C1 segment of cervical spinal cord (tissue), 14 donors: Measurements from ENCODE around the gene KLHL15.

Experiments used
- DNase-seq, 14 donors: peaks; one replicate each; lab custom pipeline; 2025; lab: John Stamatoyannopoulos, UW

The KLHL15 gene

DNA sequence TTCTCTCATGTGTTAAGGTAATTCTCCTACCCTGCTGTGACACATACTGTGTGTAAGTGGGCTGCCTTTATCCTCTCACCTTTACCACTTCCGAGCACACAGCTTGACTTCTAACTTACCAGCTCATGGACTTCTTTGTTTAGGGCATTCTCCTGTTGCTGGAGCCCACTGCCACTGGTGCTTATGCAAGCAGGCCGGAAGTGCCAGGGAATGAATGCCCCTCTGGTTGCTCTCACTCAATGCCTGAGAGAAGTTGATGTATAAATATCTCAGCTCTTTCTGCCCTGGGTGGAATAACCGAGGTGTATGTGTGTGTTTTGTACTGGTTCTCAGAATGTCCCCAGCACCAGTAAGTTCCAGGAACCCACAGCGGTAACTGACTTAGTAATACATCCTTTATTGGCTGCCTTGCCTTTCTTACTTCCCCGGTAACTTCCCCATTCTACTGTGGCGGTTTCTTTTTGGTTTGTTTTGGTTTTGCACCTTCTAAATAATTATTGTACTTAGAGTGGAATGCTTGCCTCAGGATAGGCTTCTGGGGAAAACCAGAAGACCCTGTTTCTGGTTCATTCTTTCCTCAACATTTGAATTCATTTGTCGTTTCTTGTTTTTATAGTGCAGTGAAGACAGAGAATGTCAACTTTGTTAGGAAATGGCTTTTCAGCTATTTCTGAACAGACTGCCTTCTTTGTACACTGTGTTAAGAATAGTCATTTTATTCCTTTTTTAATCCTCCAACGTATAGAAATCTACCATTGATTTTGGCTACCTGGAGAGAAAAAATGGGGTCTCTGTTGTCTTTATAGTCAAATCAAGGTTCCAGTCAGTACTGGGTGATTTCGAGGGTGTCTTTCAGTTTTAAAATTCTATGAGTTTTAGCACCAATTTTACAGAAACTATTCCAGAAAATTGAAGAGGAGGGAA is 73.7 kb downstream of the KLHL15 start:
- peak in 5 of 14 donors; percentile 0 to 18 (median 1) for DNase-seq

DNA sequence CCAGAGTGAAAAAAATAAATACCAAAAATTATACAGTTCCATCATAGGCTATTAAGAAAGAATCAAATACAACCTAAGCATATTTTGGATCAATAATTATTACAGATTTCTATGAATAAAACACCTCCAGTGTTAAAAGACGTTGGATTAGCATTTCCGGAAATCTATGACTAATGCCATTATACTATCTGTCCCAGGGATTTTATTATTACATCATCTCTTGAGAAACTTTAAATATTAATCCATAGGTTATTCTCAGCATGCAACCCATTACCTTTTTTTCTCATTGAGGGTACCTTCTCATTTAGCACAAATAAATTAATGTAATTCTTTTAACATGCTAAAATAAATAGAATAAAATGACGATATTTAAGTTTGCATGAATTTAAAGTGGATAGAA is 74.6 kb downstream of the KLHL15 start:
- DNase-seq, result no peak

DNA sequence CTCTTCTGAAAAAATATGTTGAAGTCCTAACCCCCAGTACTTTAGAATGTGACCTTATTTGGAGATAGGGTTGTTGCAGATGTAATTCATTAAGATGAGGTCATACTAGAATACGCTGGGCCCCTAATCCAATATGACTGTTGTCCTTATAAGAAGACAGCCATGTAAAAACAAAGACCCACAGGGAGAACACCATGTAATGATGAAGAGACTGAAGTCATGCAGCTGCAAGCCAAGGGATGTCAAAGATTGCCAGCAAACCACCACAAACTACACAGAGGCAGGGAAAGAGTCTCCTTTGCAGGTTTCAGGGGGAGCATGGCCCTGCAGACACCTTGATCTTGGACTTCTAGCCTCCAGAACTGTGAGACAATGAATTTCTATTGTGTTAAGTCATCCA is 81.8 kb downstream of the KLHL15 start:
- DNase-seq, result no peak

- DNase-seq, result no peak
These were observed 82.8 kb downstream of the KLHL15 start for GRCh38 chrX:23944234-23944633.

- no peak for DNase-seq
These were observed 87.8 kb downstream of the KLHL15 start for GRCh38 chrX:23939203-23939602.

DNA sequence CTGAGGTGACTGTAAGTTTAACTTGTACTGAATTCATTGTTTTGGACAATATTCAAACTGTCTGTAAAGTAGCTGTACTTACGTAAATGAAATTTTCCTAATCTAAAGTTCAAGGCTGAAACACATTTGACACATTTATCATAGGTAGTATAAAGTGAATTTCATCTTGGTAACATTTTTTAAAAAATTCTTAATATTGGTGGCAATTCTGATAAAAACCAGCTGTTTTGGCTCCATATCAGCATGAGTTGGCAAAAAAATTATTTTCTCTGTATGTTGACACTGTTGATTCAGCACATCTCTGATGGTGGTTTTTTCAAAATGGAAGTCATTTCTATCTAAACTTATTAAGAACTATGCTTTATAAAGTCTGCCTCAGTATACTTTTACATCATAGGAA is 88.3 kb downstream of the KLHL15 start:
- no peak for DNase-seq

DNA sequence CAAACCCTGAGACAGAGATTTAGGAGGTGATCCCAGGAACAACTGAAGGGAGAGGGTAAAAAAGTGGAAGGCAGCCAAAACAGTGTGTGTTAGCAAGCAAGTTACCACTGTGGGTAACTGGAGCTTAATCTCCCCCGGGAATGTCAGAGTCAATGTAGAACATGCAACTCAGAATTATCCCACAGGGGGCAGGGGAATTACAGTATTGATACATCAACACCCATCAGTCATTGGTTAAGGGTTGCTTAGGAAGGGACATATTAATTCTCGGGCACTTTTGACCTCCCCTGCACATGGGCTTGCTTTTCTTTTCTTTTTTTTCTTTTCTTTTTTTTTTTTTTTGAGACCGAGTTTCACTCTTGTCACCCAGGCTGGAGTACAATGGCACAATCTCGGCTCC is 89.9 kb downstream of the KLHL15 start:
- DNase-seq, result no peak

GRCh38 chrX:23936180-23936579 is 90.8 kb downstream of the KLHL15 start:
- no peak for DNase-seq

DNA sequence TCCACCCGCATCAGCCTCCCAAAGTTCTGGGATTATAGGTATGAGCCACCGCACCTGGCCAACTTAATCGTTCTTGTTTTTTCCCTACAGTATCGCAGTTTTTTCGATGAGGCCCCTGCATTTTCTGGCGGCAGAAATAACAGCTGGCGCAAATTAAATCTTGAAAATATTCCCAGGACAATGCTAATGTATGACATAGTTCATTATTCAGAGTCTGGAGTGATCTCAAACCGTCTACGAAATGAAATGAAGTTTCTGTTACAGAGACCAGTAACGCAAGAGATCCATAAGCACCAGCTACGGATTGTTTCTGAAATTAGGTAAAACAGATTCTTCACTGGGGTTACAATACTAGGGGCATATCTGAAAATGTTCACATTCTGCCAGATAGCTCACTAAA is 91.9 kb downstream of the KLHL15 start:
- no peak for DNase-seq
